HUES64 (cell line): Measurements from ENCODE around the gene OR11A1. TPM values are rescaled to one million over a fixed set of nuclear protein-coding genes. Genes with fewer than 3 reads are reported as not detected.

Source experiments
- H3K27ac ChIP-seq: 2 replicates; pipeline ENCODE4 v1.7.0; 2013; ENCODE audit warnings: low read depth, low read length, inconsistent platforms
- H3K27me3 ChIP-seq: 2 replicates; pipeline ENCODE4 v1.6.1; 2013; ENCODE audit warnings: mild to moderate bottlenecking, low read length; ENCODE audit not compliant: insufficient read depth
- H3K36me3 ChIP-seq: 2 replicates; pipeline ENCODE4 v1.6.1; 2013; ENCODE audit warnings: mild to moderate bottlenecking, low read length; ENCODE audit not compliant: insufficient read depth
- H3K4me1 ChIP-seq: 2 replicates; pipeline ENCODE4 v1.6.1; 2013; ENCODE audit warnings: mild to moderate bottlenecking, low read length, moderate library complexity; ENCODE audit not compliant: insufficient read depth
- H3K4me3 ChIP-seq: 2 replicates; pipeline ENCODE4 v1.5.1; 2013; ENCODE audit warnings: mild to moderate bottlenecking, low read length, moderate library complexity
- H3K9ac ChIP-seq: 2 replicates; pipeline ENCODE4 v1.6.1; 2013; ENCODE audit warnings: mild to moderate bottlenecking, low read depth, low read length
- H3K9me3 ChIP-seq: 2 replicates; pipeline ENCODE4 v1.6.1; 2013; ENCODE audit warnings: low read depth, low read length; ENCODE audit not compliant: insufficient read depth
- WGBS: fragments of 150-250, 120-280 bp; methylation state at CpG from one replicate; pipeline ENCODE4 v1.1.7; 2013; ENCODE audit warnings: missing lambda C conversion rate; 5-methylcytosine and 5-hydroxymethylcytosine counted together
- polyA plus RNA-seq, 2 experiments: library from polyadenylated mRNA; stranded (reverse); fragments of 50-300 nt; gene quantifications; one replicate each; pipeline ENCODE4 v1.2.3, GENCODE V29; 2013

Gene OR11A1
- polyA plus RNA-seq (2013, experiment 1 of 2) = not detected
- not detected for polyA plus RNA-seq (2013, experiment 2 of 2)

- 87% methylated on average over 2 of the region's 2 CpGs for WGBS
- H3K9me3 ChIP-seq = no peaks in the 10 kb centered on the region
- no peak within 1 kb of the TSS for H3K4me3 ChIP-seq
These were observed at the start of gene OR11A1, which contains the start of gene OR2H1 for GRCh38 chr6:29456971-29457370. Gene OR11A1 (minus strand): TSS chr6:29457071. CDS start chr6:29427641, 29,430 bp downstream. Gene OR2H1 (plus strand): TSS chr6:29457155. CDS start chr6:29461770, 4,615 bp downstream.

GRCh38 chr6:29506446-29507067 lies 49.7 kb upstream of the OR11A1 start:
- Histone ChIP-seq H3K9ac (no peak overlapping the region), H3K4me3 (no peak overlapping the region), H3K4me1 (peaks cover 5% of the 10 kb centered on the region), H3K27ac (no peak overlapping the region), H3K27me3 (no peaks in the 10 kb centered on the region), H3K9me3 (no peaks in the 10 kb centered on the region), H3K36me3 (no peaks in the 10 kb centered on the region)
- WGBS = 87% methylated on average over 11 of the region's 11 CpGs

More at GRCh38 chr6:29456971-29457370, at the start of gene OR11A1, which contains the start of gene OR2H1:
- no peaks in the 10 kb centered on the region for H3K27me3 ChIP-seq
- no peak within 1 kb of the TSS for H3K27ac ChIP-seq
- H3K36me3 ChIP-seq = no peaks in the 10 kb centered on the region
- H3K4me1 ChIP-seq = no peaks in the 10 kb centered on the region
- no peak within 1 kb of the TSS for H3K9ac ChIP-seq

GRCh38 chr6:29505808-29506207 lies 48.9 kb upstream of the OR11A1 start:
- 95% methylated on average over 3 of the region's 3 CpGs for WGBS
- no peaks in the 10 kb centered on the region for H3K9me3 ChIP-seq
- no peaks in the 10 kb centered on the region for H3K27me3 ChIP-seq

GRCh38 chr6:29504961-29505360 lies 48.1 kb upstream of the OR11A1 start:
- no peak overlapping the region for H3K4me3 ChIP-seq

More at GRCh38 chr6:29505808-29506207, 48.9 kb upstream of the OR11A1 start:
- H3K27ac ChIP-seq = no peak overlapping the region
- no peaks in the 10 kb centered on the region for H3K36me3 ChIP-seq
- H3K4me3 ChIP-seq = no peak overlapping the region
- peaks cover 5% of the 10 kb centered on the region for H3K4me1 ChIP-seq
- no peak overlapping the region for H3K9ac ChIP-seq

GRCh38 chr6:29502597-29502996 lies 45.7 kb upstream of the OR11A1 start:
- no peaks in the 10 kb centered on the region for H3K4me1 ChIP-seq
- no peaks in the 10 kb centered on the region for H3K9me3 ChIP-seq
- no peak overlapping the region for H3K4me3 ChIP-seq
- 95% methylated on average over 5 of the region's 5 CpGs for WGBS
- no peaks in the 10 kb centered on the region for H3K36me3 ChIP-seq
- no peaks in the 10 kb centered on the region for H3K27me3 ChIP-seq
- H3K9ac ChIP-seq = no peak overlapping the region
- H3K27ac ChIP-seq = no peak overlapping the region

More at GRCh38 chr6:29504961-29505360, 48.1 kb upstream of the OR11A1 start:
- Histone ChIP-seq H3K27ac (no peak overlapping the region), H3K9ac (no peak overlapping the region), H3K4me1 (peaks cover under 1% of the 10 kb centered on the region; the same call in 1 of the 2 replicates), H3K36me3 (no peaks in the 10 kb centered on the region), H3K27me3 (no peaks in the 10 kb centered on the region), H3K9me3 (no peaks in the 10 kb centered on the region)
- WGBS = 94% methylated on average over 2 of the region's 2 CpGs

- 90% methylated on average over 3 of the region's 3 CpGs for WGBS
- no peaks in the 10 kb centered on the region for H3K9me3 ChIP-seq
- H3K4me1 ChIP-seq = no peaks in the 10 kb centered on the region
- no peaks in the 10 kb centered on the region for H3K27me3 ChIP-seq
- no peak overlapping the region for H3K27ac ChIP-seq
- H3K9ac ChIP-seq = no peak overlapping the region
- H3K36me3 ChIP-seq = no peaks in the 10 kb centered on the region
- no peak overlapping the region for H3K4me3 ChIP-seq
These were observed 45.3 kb upstream of the OR11A1 start for GRCh38 chr6:29502181-29502580.

GRCh38 chr6:29501106-29501505 lies 44.2 kb upstream of the OR11A1 start:
- WGBS = 95% methylated on average over 6 of the region's 6 CpGs
- H3K4me1 ChIP-seq = no peaks in the 10 kb centered on the region
- H3K9ac ChIP-seq = no peak overlapping the region
- H3K36me3 ChIP-seq = no peaks in the 10 kb centered on the region
- H3K9me3 ChIP-seq = no peaks in the 10 kb centered on the region
- H3K27me3 ChIP-seq = no peaks in the 10 kb centered on the region
- no peak overlapping the region for H3K4me3 ChIP-seq
- no peak overlapping the region for H3K27ac ChIP-seq

- no peaks in the 10 kb centered on the region for H3K9me3 ChIP-seq
- H3K9ac ChIP-seq = no peak overlapping the region
- H3K27ac ChIP-seq = no peak overlapping the region
- no peaks in the 10 kb centered on the region for H3K27me3 ChIP-seq
- no peaks in the 10 kb centered on the region for H3K4me1 ChIP-seq
- 95% methylated on average over 8 of the region's 8 CpGs for WGBS
- H3K36me3 ChIP-seq = no peaks in the 10 kb centered on the region
- no peak overlapping the region for H3K4me3 ChIP-seq
These were observed 43.7 kb upstream of the OR11A1 start for GRCh38 chr6:29500594-29500993.

- H3K4me1 ChIP-seq = no peaks in the 10 kb centered on the region
- no peaks in the 10 kb centered on the region for H3K27me3 ChIP-seq
- WGBS = 91% methylated on average over 5 of the region's 5 CpGs
- H3K9me3 ChIP-seq = no peaks in the 10 kb centered on the region
- no peak overlapping the region for H3K4me3 ChIP-seq
- no peak overlapping the region for H3K27ac ChIP-seq
- H3K36me3 ChIP-seq = no peaks in the 10 kb centered on the region
- no peak overlapping the region for H3K9ac ChIP-seq
These were observed 42.8 kb upstream of the OR11A1 start for GRCh38 chr6:29499704-29500103.

GRCh38 chr6:29496961-29497360 lies 40.1 kb upstream of the OR11A1 start:
- WGBS = 90% methylated on average over 4 of the region's 4 CpGs
- no peaks in the 10 kb centered on the region for H3K36me3 ChIP-seq
- no peak overlapping the region for H3K9ac ChIP-seq
- H3K27me3 ChIP-seq = no peaks in the 10 kb centered on the region
- no peak overlapping the region for H3K4me3 ChIP-seq
- no peaks in the 10 kb centered on the region for H3K9me3 ChIP-seq
- H3K4me1 ChIP-seq = no peaks in the 10 kb centered on the region
- no peak overlapping the region for H3K27ac ChIP-seq

- H3K36me3 ChIP-seq = no peaks in the 10 kb centered on the region
- no peak overlapping the region for H3K27ac ChIP-seq
- H3K4me1 ChIP-seq = no peaks in the 10 kb centered on the region
- 90% methylated on average over 4 of the region's 4 CpGs for WGBS
- H3K4me3 ChIP-seq = no peak overlapping the region
- H3K9me3 ChIP-seq = no peaks in the 10 kb centered on the region
- H3K9ac ChIP-seq = no peak overlapping the region
- H3K27me3 ChIP-seq = no peaks in the 10 kb centered on the region
These were observed 38.7 kb upstream of the OR11A1 start for GRCh38 chr6:29495571-29495970.
